ENCODE data around the gene LPAR6. TPM values are rescaled to one million over a fixed set of nuclear protein-coding genes. Genes with fewer than 3 reads are reported as not detected.
"Not testable (repeated sequence)": the region's sequence is repeated elsewhere in the genome, so short reads cannot be mapped to it uniquely, and the experiment has no call there.

Gene LPAR6
- total RNA-seq, 1 donor: 11.9 TPM

GRCh38 chr13:48426052-48426451 is 13.1 kb upstream of the LPAR6 start:
- no peak for TF ChIP-seq CTCF (IDR thresholded peaks at IDR 0.05; ENCODE audit: extremely low read depth, low read depth, low read length)
- H3K79me2 ChIP-seq (ENCODE audit: insufficient read depth, low read length): peaks cover 5% of the 10 kb centered on the region
- H4K20me1 ChIP-seq (ENCODE audit: insufficient read depth, low read length): no peaks in the 10 kb centered on the region
- H2AFZ ChIP-seq (ENCODE audit: low read length): no peak overlapping the region
- DNase-seq (ENCODE audit: insufficient read length, low spot score, missing footprints): no peak
- no peaks in the 10 kb centered on the region for H3K36me3 ChIP-seq (ENCODE audit: insufficient read depth, low read length)
- H3K4me2 ChIP-seq (ENCODE audit: insufficient read depth, low read length): no peak overlapping the region
- H3K9me3 ChIP-seq (ENCODE audit: low read depth, low read length): no peaks in the 10 kb centered on the region
- H3K4me3 ChIP-seq (ENCODE audit: insufficient read depth, low read length): no peak overlapping the region
- no peak overlapping the region for H3K27ac ChIP-seq (ENCODE audit: low read depth, low read length)
- no peaks in the 10 kb centered on the region for H3K27me3 ChIP-seq (ENCODE audit: insufficient read depth, low read length)
- H3K4me1 ChIP-seq (ENCODE audit: insufficient read depth, low read length): peaks cover 4% of the 10 kb centered on the region

GRCh38 chr13:48424212-48424611 is 11.3 kb upstream of the LPAR6 start:
- H3K4me3 ChIP-seq (ENCODE audit: insufficient read depth, low read length): no peak overlapping the region
- no peak overlapping the region for H3K27ac ChIP-seq (ENCODE audit: low read depth, low read length)

GRCh38 chr13:48422003-48422402 is 9.1 kb upstream of the LPAR6 start:
- H3K4me3 ChIP-seq (ENCODE audit: insufficient read depth, low read length); H3K27me3 ChIP-seq (ENCODE audit: insufficient read depth, low read length); H3K4me1 ChIP-seq (ENCODE audit: insufficient read depth, low read length); H3K27ac ChIP-seq (ENCODE audit: low read depth, low read length); H3K9me3 ChIP-seq (ENCODE audit: low read depth, low read length); DNase-seq (ENCODE audit: insufficient read length, low spot score, missing footprints); H3K79me2 ChIP-seq (ENCODE audit: insufficient read depth, low read length); H4K20me1 ChIP-seq (ENCODE audit: insufficient read depth, low read length); H3K4me2 ChIP-seq (ENCODE audit: insufficient read depth, low read length); H2AFZ ChIP-seq (ENCODE audit: low read length); H3K36me3 ChIP-seq (ENCODE audit: insufficient read depth, low read length): not testable (repeated sequence)

More at GRCh38 chr13:48424212-48424611, 11.3 kb upstream of the LPAR6 start:
- Histone ChIP-seq H3K4me2 (ENCODE audit: insufficient read depth, low read length) (no peak overlapping the region), H3K36me3 (ENCODE audit: insufficient read depth, low read length) (no peaks in the 10 kb centered on the region), H4K20me1 (ENCODE audit: insufficient read depth, low read length) (no peaks in the 10 kb centered on the region), H3K79me2 (ENCODE audit: insufficient read depth, low read length) (peaks cover 2% of the 10 kb centered on the region), H2AFZ (ENCODE audit: low read length) (no peak overlapping the region), H3K9me3 (ENCODE audit: low read depth, low read length) (no peaks in the 10 kb centered on the region), H3K4me1 (ENCODE audit: insufficient read depth, low read length) (no peaks in the 10 kb centered on the region), H3K27me3 (ENCODE audit: insufficient read depth, low read length) (no peaks in the 10 kb centered on the region)
- no peak for TF ChIP-seq CTCF (IDR thresholded peaks at IDR 0.05; ENCODE audit: extremely low read depth, low read depth, low read length)
- no peak for DNase-seq (ENCODE audit: insufficient read length, low spot score, missing footprints)

GRCh38 chr13:48415516-48415915 is 2.6 kb upstream of the LPAR6 start:
- Histone ChIP-seq H4K20me1 (ENCODE audit: insufficient read depth, low read length) (no peaks in the 10 kb centered on the region), H3K27me3 (ENCODE audit: insufficient read depth, low read length) (no peaks in the 10 kb centered on the region), H3K9me3 (ENCODE audit: low read depth, low read length) (no peaks in the 10 kb centered on the region), H3K27ac (ENCODE audit: low read depth, low read length) (no peak overlapping the region), H2AFZ (ENCODE audit: low read length) (no peak overlapping the region), H3K4me3 (ENCODE audit: insufficient read depth, low read length) (no peak overlapping the region), H3K4me2 (ENCODE audit: insufficient read depth, low read length) (no peak overlapping the region), H3K36me3 (ENCODE audit: insufficient read depth, low read length) (peaks cover 5% of the 10 kb centered on the region), H3K79me2 (ENCODE audit: insufficient read depth, low read length) (peaks cover 23% of the 10 kb centered on the region), H3K4me1 (ENCODE audit: insufficient read depth, low read length) (peaks cover 6% of the 10 kb centered on the region)
- DNase-seq (ENCODE audit: insufficient read length, low spot score, missing footprints): peak; percentile 4
- no peak for TF ChIP-seq CTCF (IDR thresholded peaks at IDR 0.05; ENCODE audit: extremely low read depth, low read depth, low read length)
